GM19397 (cell line): ENCODE measurements around the gene KRTAP10-12.

Experiments
- ATAC-seq: cut with Tn5 transposase; IDR thresholded peaks from one replicate; pipeline ENCODE4 v1.9.1; 2021; ENCODE audit warnings: mild to moderate bottlenecking, moderate library complexity; ENCODE audit not compliant: unreplicated experiment

The KRTAP10-12 gene

DNA sequence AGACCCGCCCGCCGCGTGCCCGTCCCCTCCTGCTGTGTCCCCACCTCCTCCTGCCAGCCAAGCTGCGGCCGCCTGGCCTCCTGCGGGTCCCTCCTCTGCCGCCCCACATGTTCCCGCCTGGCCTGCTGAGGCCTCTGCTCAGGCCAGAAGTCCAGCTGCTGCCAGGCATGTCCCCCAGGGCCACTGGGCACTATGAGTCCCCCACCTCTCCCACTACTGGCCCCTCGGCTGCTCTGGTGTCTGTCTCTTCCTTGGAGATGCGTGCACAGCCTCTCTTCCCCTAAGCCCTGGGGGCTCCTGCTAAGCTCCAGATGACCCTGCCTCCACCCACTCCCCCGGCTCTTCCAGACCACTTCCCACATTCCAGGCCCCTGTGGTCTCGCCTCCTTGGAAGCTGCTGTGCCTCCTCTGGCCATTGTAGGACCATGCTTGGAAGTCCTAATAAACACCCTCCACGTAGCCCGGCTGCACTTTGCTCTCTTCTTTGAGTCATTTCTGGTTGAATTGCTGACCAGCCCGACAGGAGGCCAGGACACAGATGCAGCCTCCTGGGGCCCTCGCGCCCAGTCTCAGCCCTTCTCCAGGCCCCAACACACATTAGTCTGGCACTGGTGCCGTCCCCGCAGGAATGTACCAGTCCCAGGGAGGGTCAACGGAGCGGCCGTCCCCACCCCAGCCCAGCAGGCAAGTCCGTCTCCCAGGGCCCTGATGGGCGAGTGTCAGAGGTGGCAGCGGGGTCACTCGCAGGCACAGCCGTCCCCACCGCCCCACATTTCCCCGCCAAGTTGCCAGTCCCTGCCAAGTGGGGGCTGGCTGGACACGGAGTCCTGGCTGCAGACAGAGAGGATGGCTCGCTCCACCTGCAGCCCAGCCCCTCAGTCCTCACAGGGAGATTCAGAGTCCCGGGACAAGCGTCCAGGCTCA lies 1.1 kb downstream of the KRTAP10-12 start:
- no peak for ATAC-seq

DNA sequence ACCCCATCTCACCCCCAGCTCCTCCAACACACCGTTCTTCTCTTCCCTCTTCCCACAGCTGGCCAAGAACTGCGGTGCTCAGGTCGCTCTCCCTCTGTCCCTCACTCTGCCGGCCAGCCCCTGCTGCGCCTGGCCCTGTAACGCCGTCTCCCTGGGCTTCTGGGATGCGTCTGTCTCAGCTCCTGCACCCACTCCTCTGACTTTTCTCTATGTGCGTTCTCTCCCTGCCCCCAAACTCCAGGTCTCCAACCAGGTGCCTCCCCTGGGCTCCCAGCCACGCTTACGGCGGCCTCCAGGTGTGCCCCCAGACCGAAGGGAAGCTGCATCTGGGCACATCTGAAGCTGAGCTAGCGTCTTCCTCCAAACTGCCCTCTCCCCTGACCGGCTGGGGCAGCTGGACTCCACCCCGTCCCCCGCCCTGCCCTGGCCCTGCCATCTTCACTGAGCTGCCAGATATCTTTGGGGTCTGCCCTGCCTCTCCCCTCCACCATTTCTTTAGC lies 2.6 kb downstream of the KRTAP10-12 start:
- ATAC-seq: no peak

DNA sequence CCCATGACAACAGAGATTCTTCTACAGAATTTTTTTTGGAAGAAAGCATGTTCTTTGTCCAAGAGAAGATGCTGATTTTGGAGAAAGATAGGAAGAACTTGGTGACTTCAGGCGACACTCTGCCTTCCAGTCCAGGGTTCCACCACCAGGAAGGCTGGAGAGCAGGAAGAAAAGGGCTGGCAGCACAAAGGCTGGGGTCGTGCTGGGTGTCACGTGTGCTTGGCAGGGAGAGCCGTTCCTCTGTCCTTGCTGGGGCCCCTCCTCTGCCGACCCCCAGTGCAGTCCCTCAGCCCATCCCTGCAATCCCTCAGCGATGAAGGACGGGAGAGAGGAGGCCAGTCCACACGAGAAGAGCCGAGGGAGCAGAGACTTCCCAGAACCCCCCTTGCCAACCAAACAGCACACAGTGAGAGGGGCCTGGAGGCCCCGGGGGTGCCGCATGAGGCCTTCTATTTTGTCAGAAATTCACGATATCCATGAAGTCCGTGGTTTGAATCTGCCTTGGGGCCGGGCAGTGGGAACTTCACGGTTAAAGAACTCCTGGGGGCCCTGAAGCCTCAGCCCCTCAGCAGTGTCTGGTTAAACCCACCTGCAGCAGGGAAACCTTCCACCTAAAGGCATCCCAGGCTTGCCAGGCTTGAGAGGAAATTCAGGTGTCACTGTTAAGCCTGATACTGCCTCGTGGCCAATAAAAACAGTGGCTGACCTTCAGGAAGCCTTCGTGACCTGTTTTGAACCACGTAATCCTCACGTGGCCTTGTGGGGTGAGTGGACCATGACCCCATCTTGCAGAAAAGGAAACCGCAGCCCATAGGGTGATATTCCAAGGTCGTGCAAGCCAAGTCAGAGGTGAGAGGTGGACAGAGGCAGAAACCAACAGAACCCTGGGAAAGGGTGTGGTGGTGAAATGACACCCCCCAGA lies 3.4 kb downstream of the KRTAP10-12 start:
- no peak for ATAC-seq

DNA sequence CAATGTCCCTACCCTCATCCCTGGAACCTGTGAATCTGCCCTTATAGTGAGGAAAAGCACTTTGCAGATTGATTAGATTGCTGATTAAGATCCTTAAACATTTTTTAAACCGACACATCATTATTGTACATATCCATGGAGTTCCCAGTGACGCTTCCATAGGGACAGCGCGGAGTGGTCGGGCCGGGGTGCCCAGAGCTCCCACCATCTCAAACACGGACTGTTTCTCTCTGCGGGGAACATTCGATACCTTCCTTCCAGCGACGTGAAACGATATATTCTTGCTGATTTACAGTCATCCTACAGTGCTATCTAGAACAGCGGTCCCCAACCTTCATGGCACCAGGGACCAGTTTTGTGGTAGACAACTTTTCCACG lies 4.0 kb downstream of the KRTAP10-12 start:
- no peak for ATAC-seq

DNA sequence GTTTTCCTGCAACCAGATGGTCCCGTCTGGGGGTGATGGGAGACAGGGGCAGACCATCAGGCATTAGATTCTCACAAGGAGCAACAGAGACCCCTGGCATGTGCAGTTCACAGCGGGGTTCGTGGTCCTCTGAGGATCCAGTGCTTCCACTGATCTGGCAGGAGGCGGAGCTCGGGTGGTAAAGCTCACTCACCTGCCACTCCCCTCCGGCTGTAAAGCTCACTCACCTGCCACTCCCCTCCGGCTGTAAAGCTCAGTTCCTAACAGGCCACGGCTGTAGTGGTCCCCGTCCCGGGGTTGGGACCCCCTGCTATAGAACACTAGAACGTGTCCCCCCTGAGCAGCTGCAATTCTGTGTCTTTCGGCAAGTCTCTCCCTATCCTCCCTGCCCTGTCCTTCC lies 4.6 kb downstream of the KRTAP10-12 start:
- ATAC-seq: no peak

DNA sequence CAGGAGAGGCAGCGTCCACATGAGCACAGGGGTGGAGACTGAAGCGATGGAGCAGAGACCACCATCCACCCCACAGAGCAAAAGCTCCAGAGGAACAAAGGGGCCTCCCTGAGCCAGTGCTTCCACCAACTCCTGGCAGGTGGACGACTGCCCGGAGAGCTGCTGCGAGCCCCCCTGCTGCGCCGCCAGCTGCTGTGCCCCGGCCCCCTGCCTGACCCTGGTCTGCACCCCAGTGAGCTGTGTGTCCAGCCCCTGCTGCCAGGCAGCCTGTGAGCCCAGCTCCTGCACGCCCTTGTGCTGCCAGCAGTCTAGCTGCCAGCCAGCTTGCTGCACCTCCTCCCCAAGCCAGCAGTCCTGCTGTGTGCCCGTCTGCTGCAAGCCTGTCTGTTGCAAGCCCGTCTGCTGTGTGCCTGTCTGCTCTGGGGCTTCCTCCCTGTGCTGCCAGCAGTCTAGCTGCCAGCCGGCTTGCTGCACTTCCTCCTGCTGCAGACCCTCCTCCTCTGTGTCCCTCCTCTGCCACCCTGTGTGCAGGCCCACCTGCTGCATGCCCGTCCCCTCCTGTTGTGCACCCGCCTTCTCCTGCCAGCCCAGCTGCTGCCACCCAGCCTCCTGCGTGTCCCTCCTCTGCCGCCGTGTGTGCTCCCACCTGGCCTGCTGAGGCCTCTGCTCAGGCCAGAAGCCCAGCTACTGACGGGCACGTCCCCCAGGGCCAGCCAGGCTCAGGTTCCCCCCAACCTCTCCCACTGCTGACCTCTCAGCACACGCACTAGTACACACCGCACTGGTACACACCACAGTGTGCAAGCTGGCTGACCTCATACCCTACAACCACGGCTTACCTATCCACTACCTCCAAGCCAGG lies 5.4 kb downstream of the KRTAP10-12 start:
- ATAC-seq: no peak

DNA sequence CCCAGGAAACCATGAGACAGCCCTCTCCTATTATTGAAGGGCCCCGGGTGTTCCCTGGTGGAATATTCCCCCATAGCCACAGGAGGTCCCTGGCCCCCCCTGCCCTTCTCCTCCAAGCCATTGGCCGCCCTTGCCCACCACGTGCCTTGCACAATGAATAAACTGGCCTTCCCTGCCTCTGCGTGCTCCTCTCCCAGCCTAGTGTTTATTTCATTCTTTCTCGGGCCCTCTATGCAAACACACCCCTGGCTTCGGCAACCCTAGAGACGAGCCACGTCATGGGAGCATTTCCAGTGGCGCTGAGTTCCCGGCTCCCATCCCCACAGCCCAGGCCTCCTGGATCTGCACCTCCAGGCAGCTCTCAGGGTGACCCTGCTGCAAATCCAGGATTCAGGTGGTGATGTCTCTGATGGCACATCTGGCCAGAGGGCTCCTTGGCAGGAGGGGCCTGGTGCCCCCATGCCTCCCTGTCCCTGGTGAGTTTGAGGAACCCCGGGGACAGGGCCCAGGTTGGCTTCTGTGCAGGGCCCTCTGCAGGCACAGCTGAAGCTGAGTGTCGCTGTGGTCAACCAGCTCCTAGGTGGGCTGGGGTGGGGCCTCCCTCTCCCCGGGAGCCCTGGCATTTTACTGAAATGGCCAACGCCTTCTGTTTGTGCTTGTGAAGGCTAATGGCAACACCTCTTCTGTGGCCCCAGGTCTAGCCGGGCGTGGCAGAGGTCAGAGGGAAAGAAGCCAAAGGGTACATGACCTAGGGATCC lies 6.2 kb downstream of the KRTAP10-12 start:
- no peak for ATAC-seq

DNA sequence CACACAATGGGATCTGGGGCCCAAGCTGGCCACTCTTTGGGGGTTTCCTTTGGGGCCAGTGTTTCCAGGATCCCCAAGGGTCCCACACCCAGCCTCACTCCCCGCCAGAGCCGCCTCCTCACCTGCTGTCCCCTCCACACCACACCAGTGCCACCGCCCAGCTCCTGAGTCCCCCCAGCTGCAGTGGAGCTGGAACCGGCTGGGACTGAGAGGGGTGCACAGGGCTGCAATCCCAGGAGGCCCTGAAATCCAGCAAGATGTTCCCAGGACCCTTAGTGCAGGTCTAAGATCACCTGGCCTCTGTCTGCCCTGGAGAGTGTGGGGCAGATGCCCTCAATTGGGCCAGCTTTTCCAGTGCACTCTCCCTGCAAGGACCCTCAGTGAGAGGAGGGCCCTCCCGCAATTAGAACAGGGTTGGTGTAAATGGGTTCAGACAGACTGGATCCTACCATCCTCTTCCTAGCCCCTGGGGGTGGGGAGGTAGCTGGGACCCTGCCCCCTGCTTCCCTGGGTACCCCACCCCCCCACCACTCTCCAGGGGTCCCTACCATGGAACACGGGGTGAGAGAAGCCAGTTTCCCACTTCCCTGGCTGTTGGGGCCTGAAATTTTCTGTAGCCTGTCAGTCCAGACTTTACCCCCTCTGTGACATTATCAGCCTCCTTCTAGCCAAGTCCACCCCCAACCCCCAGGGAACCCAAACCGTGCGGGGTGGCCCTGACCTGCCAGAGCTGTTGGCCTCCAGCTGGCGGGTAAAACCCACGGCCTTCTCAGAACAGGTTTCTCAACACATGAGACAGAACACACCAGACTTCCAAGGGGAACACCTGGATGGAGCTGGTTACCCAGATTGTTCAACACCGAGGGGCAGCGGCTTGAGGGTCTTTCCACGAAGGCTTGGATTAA lies 7.0 kb downstream of the KRTAP10-12 start:
- no peak for ATAC-seq

- ATAC-seq: no peak
These were observed 7.6 kb downstream of the KRTAP10-12 start for GRCh38 chr21:44704636-44705001.

DNA sequence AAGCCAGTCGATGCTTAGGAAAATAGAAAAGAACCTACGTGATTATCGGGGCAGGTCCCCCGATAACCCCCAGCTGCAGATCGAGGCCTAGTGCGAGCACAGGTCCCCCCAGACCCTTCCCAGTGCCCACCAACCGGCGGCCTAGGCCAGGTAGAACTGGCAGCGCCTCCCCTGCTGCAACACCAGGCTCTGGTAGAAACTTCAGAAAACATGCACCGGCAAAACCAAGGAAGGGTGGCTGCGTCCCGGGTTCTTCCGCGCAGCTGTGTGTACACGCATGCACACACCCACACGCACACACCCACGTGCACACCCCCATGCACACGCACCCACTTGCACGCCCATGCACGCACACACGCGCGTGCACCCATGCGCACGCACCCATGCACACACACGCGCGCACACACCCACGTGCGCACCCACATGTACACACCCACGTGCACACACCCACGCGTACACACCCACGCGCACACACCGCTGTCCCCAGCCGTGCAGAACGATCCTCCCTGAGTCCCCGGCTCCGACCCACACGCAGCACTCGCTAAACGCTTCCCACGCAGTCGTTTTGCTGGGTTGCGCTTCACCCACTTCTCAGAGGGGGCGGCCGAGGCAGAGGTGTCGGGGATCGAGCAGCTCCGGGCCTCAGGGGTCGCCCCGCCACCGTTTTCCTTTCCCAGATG lies 9.2 kb downstream of the KRTAP10-12 start:
- ATAC-seq: no peak

DNA sequence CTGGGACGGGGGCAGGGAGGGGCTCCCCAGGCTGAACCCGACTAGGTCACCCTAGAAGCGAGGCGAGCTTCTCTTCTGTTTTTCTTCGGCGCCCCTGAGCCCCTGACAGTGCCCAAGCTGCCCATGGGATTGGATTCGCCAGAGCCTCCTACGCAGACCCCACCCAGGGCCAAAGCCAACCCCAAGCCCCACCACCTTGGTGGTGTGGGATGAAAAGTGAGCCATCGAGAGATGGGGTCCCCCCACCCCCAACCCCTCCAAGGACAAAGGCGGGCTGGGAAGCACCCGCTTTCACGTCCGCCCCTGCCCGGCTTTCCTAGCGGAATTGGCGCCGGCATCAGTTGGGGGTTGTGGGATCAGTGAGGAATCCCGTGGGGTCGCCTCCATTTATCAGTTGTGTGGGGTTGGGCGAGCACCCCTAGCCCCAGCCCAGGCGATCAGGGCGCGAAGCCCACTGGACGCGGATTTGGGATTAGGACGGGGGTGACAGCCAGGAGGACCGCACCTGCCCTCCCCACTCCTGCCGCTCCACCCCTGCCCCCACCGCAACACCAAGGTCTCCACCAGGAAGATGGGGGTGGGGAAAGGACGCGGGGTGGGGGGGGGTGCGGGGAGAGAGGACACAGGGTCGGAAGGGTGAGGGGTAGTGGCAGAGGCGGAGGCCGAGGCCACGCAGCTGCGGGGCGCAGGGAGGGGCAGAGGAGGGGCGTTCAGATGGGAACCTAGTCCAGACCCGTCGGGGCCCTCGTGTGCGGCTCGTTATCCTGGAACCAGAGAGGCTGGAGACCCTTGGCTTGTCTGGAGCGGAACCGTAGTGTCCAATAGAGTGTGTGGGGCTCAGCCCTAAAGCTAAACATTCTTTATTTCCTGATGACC lies 10.0 kb downstream of the KRTAP10-12 start:
- ATAC-seq: no peak

DNA sequence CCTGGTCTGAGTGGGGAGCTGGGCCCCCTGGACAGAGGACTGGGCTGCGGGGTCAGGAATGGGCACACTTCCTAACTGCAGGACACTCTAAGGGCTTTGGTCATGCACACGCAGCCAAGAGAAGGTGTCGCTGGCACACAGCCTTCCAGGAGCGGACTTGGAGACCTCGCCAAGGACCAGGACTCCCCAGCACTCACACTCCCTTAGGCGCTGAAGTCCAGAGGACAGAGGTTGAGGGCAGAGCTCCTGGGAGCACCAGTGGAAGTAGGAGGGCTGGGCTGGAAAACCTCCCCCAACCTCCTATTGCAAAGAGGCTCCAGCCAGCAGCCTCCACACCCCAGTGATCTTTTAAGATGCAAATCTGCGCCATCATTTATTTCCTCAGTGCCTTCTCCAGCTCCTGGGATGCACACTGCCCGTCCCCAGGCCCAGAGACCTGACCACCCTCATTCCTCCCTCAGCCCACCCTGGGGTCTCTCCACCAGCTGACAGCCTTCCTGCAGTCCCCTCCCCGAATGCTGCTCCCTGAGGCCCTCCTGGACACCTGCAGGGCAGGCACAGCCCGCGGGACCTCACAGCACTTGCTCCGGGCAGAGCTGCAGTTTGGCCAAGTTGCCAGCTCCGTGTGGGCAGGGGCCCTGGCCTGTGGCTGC lies 11.4 kb downstream of the KRTAP10-12 start:
- no peak for ATAC-seq

- ATAC-seq: no peak
These were observed 12.0 kb downstream of the KRTAP10-12 start for GRCh38 chr21:44708866-44709425.

GRCh38 chr21:44709426-44710293 lies 12.7 kb downstream of the KRTAP10-12 start:
- ATAC-seq: no peak

- ATAC-seq: no peak
These were observed 13.3 kb downstream of the KRTAP10-12 start for GRCh38 chr21:44710294-44710665.
